NB4 (cell line): ENCODE results near the gene NR3C1.
A peak's percentile ranks its signal among the peaks of the same experiment; 100 is the strongest.

Source experiments
- DNase-seq: peaks from one replicate; pipeline ENCODE4 v3.0.0; 2010; ENCODE audit warnings: low read depth
- H3K4me3 ChIP-seq: one replicate; pipeline ENCODE4 v1.5.1; 2011; ENCODE audit warnings: mild to moderate bottlenecking, low read depth, low read length, moderate library complexity
- CTCF ChIP-seq: IDR thresholded peaks from one replicate; pipeline ENCODE4 v1.5.1; 2012; ENCODE audit warnings: low read depth, low read length
- MAX ChIP-seq: IDR thresholded peaks from 2 replicates; pipeline ENCODE4 v1.6.1; 2011; ENCODE audit warnings: low read depth, low read length
- MYC ChIP-seq: IDR thresholded peaks from 2 replicates; pipeline ENCODE4 v1.6.1; 2011; ENCODE audit warnings: low read depth, low read length
- POLR2A ChIP-seq: IDR thresholded peaks from 2 replicates; pipeline ENCODE4 v1.6.1; 2011; ENCODE audit warnings: mild to moderate bottlenecking; ENCODE audit not compliant: insufficient read length; ENCODE audit errors: extremely low read depth

NR3C1 gene

GRCh38 chr5:143263272-143263810 is 140.1 kb downstream of the NR3C1 start:
- H3K4me3 ChIP-seq = no peak overlapping the region
- TF ChIP-seq MAX = no peak
- TF ChIP-seq POLR2A = no peak
- no peak for TF ChIP-seq CTCF
- TF ChIP-seq MYC = no peak
- DNase-seq = no peak

GRCh38 chr5:143262393-143263174 is 140.9 kb downstream of the NR3C1 start:
- DNase-seq = peak; percentile 16
- no peak overlapping the region for H3K4me3 ChIP-seq
- TF ChIP-seq CTCF (no peak), MYC (no peak), POLR2A (no peak), MAX (no peak)

GRCh38 chr5:143261748-143262392 is 141.6 kb downstream of the NR3C1 start:
- H3K4me3 ChIP-seq = no peak overlapping the region
- no peak for TF ChIP-seq CTCF
- no peak for TF ChIP-seq MAX
- no peak for TF ChIP-seq MYC
- TF ChIP-seq POLR2A = no peak
- peak; percentile 12 for DNase-seq

DNA sequence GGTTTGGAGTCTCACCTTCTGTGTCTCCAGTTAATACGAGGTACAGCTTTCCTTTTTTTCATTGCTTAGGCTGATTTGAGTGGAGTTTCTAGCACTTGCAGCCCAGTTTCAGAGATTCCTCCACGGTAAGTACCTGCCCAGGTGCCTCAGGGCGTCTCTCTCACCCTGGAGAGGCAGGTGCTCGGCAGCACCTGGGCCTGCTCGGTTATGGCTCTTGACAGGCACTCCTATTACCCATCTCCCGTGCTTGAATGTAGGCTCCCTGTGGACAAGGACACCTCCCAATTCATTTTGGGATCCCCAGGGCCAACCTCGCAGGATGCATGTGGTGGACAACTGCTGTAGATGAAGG is 144.3 kb downstream of the NR3C1 start:
- no peak for DNase-seq
- no peak overlapping the region for H3K4me3 ChIP-seq
- TF ChIP-seq MYC (no peak), POLR2A (no peak), MAX (no peak), CTCF (no peak)

GRCh38 chr5:143258559-143259253 is 144.8 kb downstream of the NR3C1 start:
- no peak for DNase-seq
- TF ChIP-seq MAX = no peak
- no peak for TF ChIP-seq POLR2A
- TF ChIP-seq MYC = no peak
- TF ChIP-seq CTCF = no peak
- no peak overlapping the region for H3K4me3 ChIP-seq
